Cardiac muscle cell (in vitro differentiated cells and primary cell): ENCODE measurements around the gene ADAP1. TPM values are rescaled to one million over a fixed set of nuclear protein-coding genes. Genes with fewer than 3 reads are reported as not detected.

ENCODE experiments used
- DNase-seq, 2 donors: peaks; one replicate each; pipeline versions ENCODE4 v3.0.0 to v3.0.0-alpha.2; 2010 to 2017; ENCODE audit warnings: low read depth in 1 of 2, low spot score in 1 of 2
- H3K27ac ChIP-seq: fragments of 200-600 bp; sonication (generic); 2 replicates; pipeline ENCODE4 v1.5.1; 2016
- H3K27me3 ChIP-seq: fragments of 200-600 bp; sonication (generic); 2 replicates; pipeline ENCODE4 v1.6.0; 2016; ENCODE audit warnings: control low read depth
- H3K36me3 ChIP-seq: fragments of 200-600 bp; sonication (generic); 2 replicates; pipeline ENCODE4 v1.5.1; 2016; ENCODE audit warnings: control low read depth
- H3K4me1 ChIP-seq: fragments of 200-600 bp; sonication (generic); 2 replicates; pipeline ENCODE4 v1.8.1; 2017; ENCODE audit warnings: low read depth, mild to moderate bottlenecking, mixed run types
- H3K4me3 ChIP-seq: fragments of 200-600 bp; sonication (generic); 2 replicates; pipeline ENCODE4 v1.5.1; 2016; ENCODE audit warnings: mild to moderate bottlenecking
- H3K9me3 ChIP-seq: fragments of 200-600 bp; sonication (generic); 2 replicates; pipeline ENCODE4 v1.5.1; 2017; ENCODE audit warnings: low read depth, mild to moderate bottlenecking, control low read depth
- CTCF ChIP-seq: IDR thresholded peaks from 2 replicates; pipeline ENCODE4 v1.5.1; 2012; ENCODE audit warnings: low read depth, mild to moderate bottlenecking, low read length
- polyA plus RNA-seq: library from polyadenylated mRNA; unstranded; fragments of >200 nt; fragmentation: Nextera tagmentation; extraction: Ambion mirVana; gene quantifications from 2 replicates; pipeline ENCODE4 v1.2.1, GENCODE V29; 2016
- total RNA-seq: library from RNA; depleted of rRNA; stranded (reverse); fragments of >200 nt; gene quantifications from 2 replicates; pipeline ENCODE4 v1.2.3, GENCODE V29; 2016

ADAP1 gene
- total and polyA plus RNA-seq, 2 experiments from 2014 or later = 12.0 to 14.4 TPM

GRCh38 chr7:968205-969105, 14.0 kb upstream of the ADAP1 start:
- Histone ChIP-seq H3K27me3 (no peaks in the 10 kb centered on the region), H3K27ac (peak overlapping the region; percentile 48), H3K4me1 (peaks cover 17% of the 10 kb centered on the region), H3K9me3 (no peaks in the 10 kb centered on the region), H3K36me3 (peaks cover 14% of the 10 kb centered on the region), H3K4me3 (no peak overlapping the region)
- no peak for TF ChIP-seq CTCF
- DNase-seq = no peak

DNA sequence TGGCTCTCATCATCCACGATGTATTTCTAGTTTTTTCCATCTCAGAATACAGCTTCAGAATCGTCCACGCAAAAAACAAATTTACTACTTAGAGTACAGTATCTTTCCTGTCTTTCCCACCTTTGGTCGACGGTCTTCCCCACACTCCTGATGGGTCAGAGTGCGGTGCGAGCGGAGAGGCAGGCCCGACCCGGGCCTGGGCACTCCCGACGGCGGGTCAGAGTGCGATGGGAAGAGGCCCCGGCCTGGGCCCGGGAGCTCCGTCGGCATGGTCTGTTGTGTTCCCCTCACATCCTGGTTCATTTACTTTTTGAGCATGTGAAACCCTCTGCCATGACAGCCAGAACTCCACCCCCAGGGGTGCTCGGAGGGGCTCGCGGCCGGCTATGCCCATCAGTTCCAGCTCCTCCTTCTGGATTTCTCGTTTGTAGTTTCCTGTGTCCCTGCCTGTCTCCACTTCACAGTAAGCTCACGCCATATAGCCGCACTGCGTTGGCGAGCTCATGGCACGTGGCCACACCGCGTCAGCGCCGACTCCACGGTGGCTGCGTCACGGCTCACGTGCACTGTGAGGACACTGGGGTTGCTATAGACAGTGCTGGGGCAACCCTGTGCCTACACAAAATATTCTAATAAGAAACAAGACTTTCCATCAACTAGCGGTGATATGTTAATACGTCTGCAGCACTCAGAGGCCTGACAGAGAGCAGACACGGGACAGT, 13.0 kb upstream of the ADAP1 start:
- H3K4me1 ChIP-seq = peaks cover 17% of the 10 kb centered on the region
- no peak for TF ChIP-seq CTCF
- H3K36me3 ChIP-seq = peaks cover 9% of the 10 kb centered on the region

GRCh38 chr7:966291-967069, 12.0 kb upstream of the ADAP1 start:
- peaks cover 6% of the 10 kb centered on the region for H3K36me3 ChIP-seq
- no peaks in the 10 kb centered on the region for H3K9me3 ChIP-seq
- H3K27ac ChIP-seq = peak overlapping the region; percentile 75
- H3K27me3 ChIP-seq = no peaks in the 10 kb centered on the region
- TF ChIP-seq CTCF = no peak
- peaks cover 17% of the 10 kb centered on the region for H3K4me1 ChIP-seq
- H3K4me3 ChIP-seq = no peak overlapping the region
- DNase-seq = no peak

More for the DNA sequence above, 13.0 kb upstream of the ADAP1 start:
- Histone ChIP-seq H3K27ac (peak overlapping the region; percentile 48), H3K27me3 (no peaks in the 10 kb centered on the region), H3K4me3 (no peak overlapping the region), H3K9me3 (no peaks in the 10 kb centered on the region)
- no peak for DNase-seq

- Histone ChIP-seq H3K27me3 (no peaks in the 10 kb centered on the region), H3K4me3 (no peak overlapping the region), H3K36me3 (peaks cover 6% of the 10 kb centered on the region), H3K27ac (peak overlapping the region; percentile 98), H3K4me1 (peaks cover 26% of the 10 kb centered on the region), H3K9me3 (no peaks in the 10 kb centered on the region)
- peak; percentile 58 to 89 for DNase-seq
- TF ChIP-seq CTCF = peak; percentile 40
Measured at GRCh38 chr7:964401-965231, 10.1 kb upstream of the ADAP1 start.
